H9 (cell line): Measurements from ENCODE around the gene ZNF512. TPM values are rescaled to one million over a fixed set of nuclear protein-coding genes. Genes with fewer than 3 reads are reported as not detected.

Source experiments
- DNase-seq: peaks from one replicate; pipeline ENCODE4 v3.0.0-alpha.2; 2017
- H2AFZ ChIP-seq: one replicate; pipeline ENCODE4 v1.6.1; 2013; ENCODE audit warnings: mild to moderate bottlenecking, low read length, control low read depth, moderate library complexity
- H2AK5ac ChIP-seq: 2 replicates; pipeline ENCODE4 v1.6.1; 2013; ENCODE audit warnings: low read length, control low read depth, mixed read lengths; ENCODE audit not compliant: insufficient read length
- H2BK120ac ChIP-seq: one replicate; pipeline ENCODE4 v1.6.1; 2013; ENCODE audit warnings: low read depth, mild to moderate bottlenecking, low read length, control low read depth, inconsistent platforms; ENCODE audit not compliant: poor library complexity, severe bottlenecking
- H2BK12ac ChIP-seq: 2 replicates; pipeline ENCODE4 v1.6.1; 2013; ENCODE audit warnings: low read length, control low read depth, mixed read lengths, low read depth; ENCODE audit not compliant: insufficient read length
- H2BK15ac ChIP-seq: 2 replicates; pipeline ENCODE4 v1.6.1; 2013; ENCODE audit warnings: low read depth, low read length, control low read depth
- H2BK20ac ChIP-seq: one replicate; pipeline ENCODE4 v1.6.1; 2013; ENCODE audit warnings: low read depth, mild to moderate bottlenecking, low read length, control low read depth, inconsistent platforms; ENCODE audit not compliant: poor library complexity, severe bottlenecking
- H2BK5ac ChIP-seq: 2 replicates; pipeline ENCODE4 v1.6.1; 2013; ENCODE audit warnings: low read length, control low read depth, mixed read lengths; ENCODE audit not compliant: insufficient read length
- H3K14ac ChIP-seq: 2 replicates; pipeline ENCODE4 v1.6.1; 2013; ENCODE audit warnings: low read length, control low read depth; ENCODE audit not compliant: insufficient read depth
- H3K18ac ChIP-seq: 2 replicates; pipeline ENCODE4 v1.6.1; 2013; ENCODE audit warnings: low read depth, mild to moderate bottlenecking, mixed read lengths, low read length, control low read depth; ENCODE audit not compliant: insufficient read length
- H3K23ac ChIP-seq: 2 replicates; pipeline ENCODE4 v1.6.1; 2013; ENCODE audit warnings: low read length, control low read depth, mixed read lengths, low read depth; ENCODE audit not compliant: insufficient read length
- H3K23me2 ChIP-seq: 2 replicates; pipeline ENCODE4 v1.6.1; 2013; ENCODE audit warnings: low read depth, mild to moderate bottlenecking, mixed read lengths, low read length, control low read depth; ENCODE audit not compliant: insufficient read length, poor library complexity, severe bottlenecking
- H3K27ac ChIP-seq: 2 replicates; pipeline ENCODE4 v1.5.1; 2013; ENCODE audit warnings: low read length, control low read depth, mixed read lengths, low read depth; ENCODE audit not compliant: insufficient read length
- H3K27me3 ChIP-seq: 2 replicates; pipeline ENCODE4 v1.6.1; 2013; ENCODE audit warnings: low read length, control low read depth, inconsistent platforms; ENCODE audit not compliant: insufficient read depth
- H3K4ac ChIP-seq: 2 replicates; pipeline ENCODE4 v1.6.1; 2013; ENCODE audit warnings: low read depth, mild to moderate bottlenecking, control low read depth, inconsistent platforms, low read length, moderate library complexity
- H3K4me1 ChIP-seq: 2 replicates; pipeline ENCODE4 v1.6.1; 2013; ENCODE audit warnings: low read length, control low read depth, inconsistent platforms; ENCODE audit not compliant: insufficient read depth
- H3K4me2 ChIP-seq: 2 replicates; pipeline ENCODE4 v1.6.1; 2013; ENCODE audit warnings: low read length, control low read depth, mixed read lengths; ENCODE audit not compliant: insufficient read length, insufficient read depth
- H3K56ac ChIP-seq: 2 replicates; pipeline ENCODE4 v1.6.1; 2013; ENCODE audit warnings: low read depth, mild to moderate bottlenecking, mixed read lengths, low read length, control low read depth; ENCODE audit not compliant: insufficient read length
- H3K79me1 ChIP-seq: 2 replicates; pipeline ENCODE4 v1.6.1; 2013; ENCODE audit warnings: low read depth, mild to moderate bottlenecking, moderate library complexity, low read length, control low read depth, inconsistent platforms; ENCODE audit not compliant: insufficient read depth, poor library complexity, severe bottlenecking
- H3K79me2 ChIP-seq: 2 replicates; pipeline ENCODE4 v1.6.1; 2013; ENCODE audit warnings: low read length, control low read depth, inconsistent platforms; ENCODE audit not compliant: insufficient read depth
- H3K9ac ChIP-seq: 2 replicates; pipeline ENCODE4 v1.6.1; 2013; ENCODE audit warnings: low read length, control low read depth, mixed read lengths; ENCODE audit not compliant: insufficient read length; ENCODE audit errors: extremely low read depth
- H3K9me3 ChIP-seq: one replicate; pipeline ENCODE4 v1.6.1; 2013; ENCODE audit warnings: low read depth, low read length, inconsistent platforms; ENCODE audit not compliant: control insufficient read depth
- H3T11ph ChIP-seq: one replicate; pipeline ENCODE4 v1.6.1; 2013; ENCODE audit warnings: mild to moderate bottlenecking, low read length, control low read depth, inconsistent platforms
- H4K20me1 ChIP-seq: one replicate; pipeline ENCODE4 v1.6.1; 2013; ENCODE audit not compliant: control insufficient read depth, insufficient read length, insufficient read depth
- H4K5ac ChIP-seq: 2 replicates; pipeline ENCODE4 v1.6.1; 2013; ENCODE audit warnings: low read depth, mild to moderate bottlenecking, mixed read lengths, low read length, control low read depth; ENCODE audit not compliant: insufficient read length
- H4K8ac ChIP-seq: replicated peaks from 2 replicates; pipeline ENCODE4 v1.6.1; 2013; ENCODE audit warnings: low read length, control low read depth, mixed read lengths, low read depth; ENCODE audit not compliant: insufficient read length
- H4K91ac ChIP-seq: 2 replicates; pipeline ENCODE4 v1.6.1; 2013; ENCODE audit warnings: low read depth, mild to moderate bottlenecking, moderate library complexity, mixed read lengths, low read length, control low read depth; ENCODE audit not compliant: insufficient read length
- H3K27ac Mint-ChIP-seq, 3 experiments: 2 replicates in 2 of 3; 3 replicates in 1 of 3; pipeline ENCODE4 v1.8.0; 2020 to 2021; ENCODE audit warnings: mixed read lengths in 3 of 3, mild to moderate bottlenecking in 1 of 3, moderate library complexity in 1 of 3
- H3K27me3 Mint-ChIP-seq: 2 replicates; pipeline ENCODE4 v1.8.0; 2021; ENCODE audit warnings: low read depth, mild to moderate bottlenecking, moderate library complexity, mixed read lengths
- H3K36me3 Mint-ChIP-seq, 3 experiments: 2 replicates in 2 of 3; 3 replicates in 1 of 3; pipeline ENCODE4 v1.8.0; 2020 to 2021; ENCODE audit warnings: low read depth in 3 of 3, mixed read lengths in 3 of 3; ENCODE audit not compliant: insufficient read depth in 1 of 3
- H3K4me1 Mint-ChIP-seq, 2 experiments: 2 replicates each; pipeline ENCODE4 v1.8.0; 2020; ENCODE audit warnings: mixed read lengths in 2 of 2
- H3K4me3 Mint-ChIP-seq, 2 experiments: 2 replicates in 1 of 2; 3 replicates in 1 of 2; pipeline ENCODE4 v1.8.0; 2020 to 2021; ENCODE audit warnings: mild to moderate bottlenecking in 2 of 2, mixed read lengths in 2 of 2, moderate library complexity in 1 of 2
- H3K9me3 Mint-ChIP-seq, 2 experiments: 2 replicates in 1 of 2; 3 replicates in 1 of 2; pipeline ENCODE4 v1.8.0; 2020; ENCODE audit warnings: mild to moderate bottlenecking in 2 of 2, mixed read lengths in 2 of 2, moderate library complexity in 1 of 2
- WGBS: extraction: QIAGEN DNeasy Blood & Tissue Kit; methylation state at CpG from one replicate; pipeline ENCODE4 v1.1.7; 2013; ENCODE audit warnings: missing lambda C conversion rate, low lambda C conversion rate, mixed read lengths; ENCODE audit not compliant: insufficient read length; ENCODE audit errors: extremely low coverage; 5-methylcytosine and 5-hydroxymethylcytosine counted together
- total RNA-seq: library from RNA; stranded (reverse); gene quantifications from 2 replicates; pipeline ENCODE4 v1.2.1, GENCODE V29; 2021
- TF ChIP-seq, protein P1 (sequence below): fragments of 200-600 bp; sonication (generic); conservative IDR thresholded peaks from 3 replicates; pipeline ENCODE4 v1.8.0; 2021; ENCODE audit warnings: antibody characterized with exemption, mild to moderate bottlenecking

ZNF512 gene
- total RNA-seq, 1 experiment from 2014 or later = 38.2 TPM

DNA sequence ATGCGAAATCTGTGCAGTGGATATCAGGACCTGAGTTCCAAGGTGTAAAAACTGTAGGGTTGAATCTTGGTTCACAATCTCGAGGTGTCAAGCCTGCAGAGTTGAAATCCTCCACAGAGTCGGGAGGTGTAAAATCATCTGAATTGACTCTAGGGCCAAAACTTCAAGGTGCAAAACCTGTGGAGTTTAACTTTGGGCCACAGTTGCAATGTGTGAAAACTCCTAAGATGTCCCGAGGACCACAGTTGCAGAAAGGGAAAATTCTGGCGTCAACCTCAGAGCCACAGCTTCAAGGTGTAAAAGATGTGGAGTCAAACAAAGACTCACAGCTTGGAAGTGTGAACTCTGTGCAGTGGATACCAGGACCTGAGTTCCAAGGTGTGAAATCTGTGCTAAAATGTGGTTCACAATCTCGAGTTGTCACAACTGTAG, 9.8 kb upstream of the ZNF512 start:
- WGBS = no CpG with 5 or more reads among the region's 6 CpGs
- Histone ChIP-seq H3K9ac (no peak overlapping the region), H2BK5ac (no peak overlapping the region), H3K4me1 (no peaks in the 10 kb centered on the region), H3K18ac (no peak overlapping the region), H4K5ac (no peak overlapping the region), H4K91ac (no peak overlapping the region), H4K20me1 (no peaks in the 10 kb centered on the region), H4K8ac (no peak overlapping the region), H3K14ac (no peak overlapping the region), H3K27me3 (peaks cover 3% of the 10 kb centered on the region; the same call in 1 of the 2 replicates), H3K9me3 (peaks cover 7% of the 10 kb centered on the region), H3K4ac (no peak overlapping the region), H3K23me2 (no peaks in the 10 kb centered on the region), H3K27ac (no peak overlapping the region), H2AK5ac (no peak overlapping the region), H3T11ph (no peak overlapping the region), H3K79me2 (no peaks in the 10 kb centered on the region), H2AFZ (no peak overlapping the region), H3K79me1 (no peaks in the 10 kb centered on the region), H3K56ac (no peak overlapping the region), H2BK15ac (no peak overlapping the region), H2BK12ac (no peak overlapping the region), H2BK20ac (no peak overlapping the region), H3K23ac (no peak overlapping the region), H2BK120ac (no peak overlapping the region), H3K4me2 (no peak overlapping the region)
- peaks cover 86% of the 10 kb centered on the region for H3K27me3 Mint-ChIP-seq
- H3K36me3 Mint-ChIP-seq = peaks cover 0 to 4% (median 1%) of the 10 kb centered on the region in 3 experiments; a peak in 2 of 7 replicates
- DNase-seq = no peak
- H3K27ac Mint-ChIP-seq = no peak overlapping the region
- TF ChIP-seq, protein P1, sequence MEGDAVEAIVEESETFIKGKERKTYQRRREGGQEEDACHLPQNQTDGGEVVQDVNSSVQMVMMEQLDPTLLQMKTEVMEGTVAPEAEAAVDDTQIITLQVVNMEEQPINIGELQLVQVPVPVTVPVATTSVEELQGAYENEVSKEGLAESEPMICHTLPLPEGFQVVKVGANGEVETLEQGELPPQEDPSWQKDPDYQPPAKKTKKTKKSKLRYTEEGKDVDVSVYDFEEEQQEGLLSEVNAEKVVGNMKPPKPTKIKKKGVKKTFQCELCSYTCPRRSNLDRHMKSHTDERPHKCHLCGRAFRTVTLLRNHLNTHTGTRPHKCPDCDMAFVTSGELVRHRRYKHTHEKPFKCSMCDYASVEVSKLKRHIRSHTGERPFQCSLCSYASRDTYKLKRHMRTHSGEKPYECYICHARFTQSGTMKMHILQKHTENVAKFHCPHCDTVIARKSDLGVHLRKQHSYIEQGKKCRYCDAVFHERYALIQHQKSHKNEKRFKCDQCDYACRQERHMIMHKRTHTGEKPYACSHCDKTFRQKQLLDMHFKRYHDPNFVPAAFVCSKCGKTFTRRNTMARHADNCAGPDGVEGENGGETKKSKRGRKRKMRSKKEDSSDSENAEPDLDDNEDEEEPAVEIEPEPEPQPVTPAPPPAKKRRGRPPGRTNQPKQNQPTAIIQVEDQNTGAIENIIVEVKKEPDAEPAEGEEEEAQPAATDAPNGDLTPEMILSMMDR = no peak
- H3K4me3 Mint-ChIP-seq = no peak overlapping the region
- H3K4me1 Mint-ChIP-seq = no peaks in the 10 kb centered on the region
- peaks cover 0 to 28% of the 10 kb centered on the region in 2 experiments; a peak in 4 of 5 replicates for H3K9me3 Mint-ChIP-seq
